ENCODE results near the gene GALNT11. TPM values are rescaled to one million over a fixed set of nuclear protein-coding genes. Genes with fewer than 3 reads are reported as not detected.

The GALNT11 gene
- total RNA-seq = 24.6 and 47.9 TPM in 2 replicates

GRCh38 chr7:152025077-152025936 is at the start of gene GALNT11:
TSS of gene GALNT11 (plus strand) at chr7:152025674. CDS start at chr7:152094228, 68,554 bp downstream.

Other genes with a start within 250 kb of the GALNT11 start
- 30.9 and 46.4 TPM in 2 replicates for gene PRKAG2, start 148.6 kb upstream of the GALNT11 start, total RNA-seq
- not detected in 2 replicates for gene GALNTL5, start 69.2 kb upstream of the GALNT11 start, total RNA-seq

All from bladder microvascular endothelial cell (primary cell).